ENCODE results near the gene ALPI. TPM values are rescaled to one million over a fixed set of nuclear protein-coding genes. Genes with fewer than 3 reads are reported as not detected.
A peak's percentile ranks its signal among the peaks of the same experiment; 100 is the strongest.

Gene ALPI
- total RNA-seq, 1 experiment from 2014 or later = 5.3 TPM

- H3K27ac Mint-ChIP-seq (ENCODE audit: unreplicated experiment) = no peak overlapping the region
- POLR2A ChIA-PET = no interaction called here
- intact Hi-C loops (cut with micrococcal nuclease; ENCODE audit: unreplicated experiment) = loop anchor here (5.0 kb wide), 1 partner anchor 32 kb away; no protein-coding TSS in a partner anchor
- BruUV-seq (replicated peaks) = no TSS peak
- H3K9me3 Mint-ChIP-seq (ENCODE audit: unreplicated experiment) = peaks cover 11% of the 10 kb centered on the region
- CTCF ChIA-PET = no interaction called here
- Histone ChIP-seq H3K36me3 (ENCODE audit: control insufficient read depth, insufficient read depth, low read length) (no peaks in the 10 kb centered on the region), H3K9me3 (no peaks in the 10 kb centered on the region), H3K27me3 (replicated peaks; ENCODE audit: control insufficient read depth, insufficient read depth, low read length) (no peaks in the 10 kb centered on the region), H3K4me3 (ENCODE audit: low read depth, low read length) (no peak overlapping the region), H3K4me1 (no peaks in the 10 kb centered on the region)
- TF ChIP-seq CTCF (IDR thresholded peaks at IDR 0.05; ENCODE audit: insufficient read depth in 1 of 2, low read depth in 1 of 2, low read length in 1 of 2, severe bottlenecking in 1 of 2, unreplicated experiment in 1 of 2) = no peak
- peaks cover 4% of the 10 kb centered on the region for H3K36me3 Mint-ChIP-seq (ENCODE audit: insufficient read depth, unreplicated experiment)
- DNase-seq = no peak
- H3K27me3 Mint-ChIP-seq (ENCODE audit: insufficient read depth, unreplicated experiment) = no peaks in the 10 kb centered on the region
- H3K4me3 Mint-ChIP-seq (ENCODE audit: unreplicated experiment) = peak overlapping the region; percentile 69
- no peaks in the 10 kb centered on the region for H3K4me1 Mint-ChIP-seq (ENCODE audit: low read depth, unreplicated experiment)
Observed at GRCh38 chr2:232419245-232420072, 36.5 kb upstream of the ALPI start.

- H3K4me1 ChIP-seq = no peaks in the 10 kb centered on the region
- no TSS peak for BruUV-seq (replicated peaks)
- H3K36me3 Mint-ChIP-seq (ENCODE audit: insufficient read depth, unreplicated experiment) = peaks cover 4% of the 10 kb centered on the region
- H3K27me3 Mint-ChIP-seq (ENCODE audit: insufficient read depth, unreplicated experiment) = no peaks in the 10 kb centered on the region
- no peaks in the 10 kb centered on the region for H3K27me3 ChIP-seq (replicated peaks; ENCODE audit: control insufficient read depth, insufficient read depth, low read length)
- H3K4me3 Mint-ChIP-seq (ENCODE audit: unreplicated experiment) = peak overlapping the region; percentile 66
- intact Hi-C loops (cut with micrococcal nuclease; ENCODE audit: unreplicated experiment) = loop anchor here (5.0 kb wide), 1 partner anchor 33 kb away; no protein-coding TSS in a partner anchor
- TF ChIP-seq CTCF (IDR thresholded peaks at IDR 0.05; ENCODE audit: insufficient read depth in 1 of 2, low read depth in 1 of 2, low read length in 1 of 2, severe bottlenecking in 1 of 2, unreplicated experiment in 1 of 2) = no peak
- peaks cover 11% of the 10 kb centered on the region for H3K9me3 Mint-ChIP-seq (ENCODE audit: unreplicated experiment)
- CTCF ChIA-PET = no interaction called here
- H3K27ac Mint-ChIP-seq (ENCODE audit: unreplicated experiment) = no peak overlapping the region
- H3K4me3 ChIP-seq (ENCODE audit: low read depth, low read length) = peak overlapping the region; percentile 20
- DNase-seq = no peak
- H3K36me3 ChIP-seq (ENCODE audit: control insufficient read depth, insufficient read depth, low read length) = no peaks in the 10 kb centered on the region
- no peaks in the 10 kb centered on the region for H3K9me3 ChIP-seq
- POLR2A ChIA-PET = no interaction called here
- no peaks in the 10 kb centered on the region for H3K4me1 Mint-ChIP-seq (ENCODE audit: low read depth, unreplicated experiment)
Observed at GRCh38 chr2:232420073-232420454, 35.9 kb upstream of the ALPI start.

- peak overlapping the region; percentile 66 for H3K4me3 Mint-ChIP-seq (ENCODE audit: unreplicated experiment)
- DNase-seq = peak; percentile 50 to 64
- H3K9me3 ChIP-seq = no peaks in the 10 kb centered on the region
- peak overlapping the region; percentile 20 for H3K4me3 ChIP-seq (ENCODE audit: low read depth, low read length)
- no peak for TF ChIP-seq CTCF (IDR thresholded peaks at IDR 0.05; ENCODE audit: insufficient read depth in 1 of 2, low read depth in 1 of 2, low read length in 1 of 2, severe bottlenecking in 1 of 2, unreplicated experiment in 1 of 2)
- no peaks in the 10 kb centered on the region for H3K4me1 ChIP-seq
- ChIA-PET CTCF (no interaction called here), POLR2A (no interaction called here)
- no peaks in the 10 kb centered on the region for H3K27me3 ChIP-seq (replicated peaks; ENCODE audit: control insufficient read depth, insufficient read depth, low read length)
- BruUV-seq (replicated peaks) = no TSS peak
- peaks cover 4% of the 10 kb centered on the region for H3K36me3 Mint-ChIP-seq (ENCODE audit: insufficient read depth, unreplicated experiment)
- intact Hi-C loops (cut with micrococcal nuclease; ENCODE audit: unreplicated experiment) = loop anchor here (5.0 kb wide), 1 partner anchor 33 kb away; no protein-coding TSS in a partner anchor
- H3K36me3 ChIP-seq (ENCODE audit: control insufficient read depth, insufficient read depth, low read length) = no peaks in the 10 kb centered on the region
- H3K27me3 Mint-ChIP-seq (ENCODE audit: insufficient read depth, unreplicated experiment) = no peaks in the 10 kb centered on the region
- no peaks in the 10 kb centered on the region for H3K4me1 Mint-ChIP-seq (ENCODE audit: low read depth, unreplicated experiment)
- no peak overlapping the region for H3K27ac Mint-ChIP-seq (ENCODE audit: unreplicated experiment)
- H3K9me3 Mint-ChIP-seq (ENCODE audit: unreplicated experiment) = peaks cover 11% of the 10 kb centered on the region
Observed at GRCh38 chr2:232420463-232421188, 35.3 kb upstream of the ALPI start.
